Upper lobe of left lung (tissue), 4 donors: Measurements from ENCODE around the gene TLE2.

ENCODE experiments used
- CTCF ChIP-seq, 6 experiments: fragments of 450-650 bp in 4 of 6; fragments of 200-600 bp in 2 of 6; sonication (generic) in 2 of 6; IDR thresholded peaks; one replicate each; pipeline ENCODE4 v1.5.1; 2016 to 2019; ENCODE audit warnings: antibody characterized with exemption in 6 of 6
- POLR2A ChIP-seq, 4 donors: fragments of 450-650 bp; IDR thresholded peaks; one replicate each; pipeline ENCODE4 v1.5.1; 2016 to 2017; ENCODE audit warnings: antibody characterized with exemption in 4 of 4, mild to moderate bottlenecking in 2 of 4

- TF ChIP-seq CTCF (IDR thresholded peaks at IDR 0.05) (no peak), POLR2A (IDR thresholded peaks at IDR 0.05) (no peak)
Observed at GRCh38 chr19:2967972-2968371, 61.1 kb downstream of the TLE2 start.
